GM19452 (cell line): Measurements from ENCODE around the gene CPZ.
"Not testable (repeated sequence)": the region's sequence is repeated elsewhere in the genome, so short reads cannot be mapped to it uniquely, and the experiment has no call there.

Experiments
- ATAC-seq: cut with Tn5 transposase; IDR thresholded peaks from one replicate; pipeline ENCODE4 v1.9.1; 2021; ENCODE audit not compliant: unreplicated experiment

CPZ gene

DNA sequence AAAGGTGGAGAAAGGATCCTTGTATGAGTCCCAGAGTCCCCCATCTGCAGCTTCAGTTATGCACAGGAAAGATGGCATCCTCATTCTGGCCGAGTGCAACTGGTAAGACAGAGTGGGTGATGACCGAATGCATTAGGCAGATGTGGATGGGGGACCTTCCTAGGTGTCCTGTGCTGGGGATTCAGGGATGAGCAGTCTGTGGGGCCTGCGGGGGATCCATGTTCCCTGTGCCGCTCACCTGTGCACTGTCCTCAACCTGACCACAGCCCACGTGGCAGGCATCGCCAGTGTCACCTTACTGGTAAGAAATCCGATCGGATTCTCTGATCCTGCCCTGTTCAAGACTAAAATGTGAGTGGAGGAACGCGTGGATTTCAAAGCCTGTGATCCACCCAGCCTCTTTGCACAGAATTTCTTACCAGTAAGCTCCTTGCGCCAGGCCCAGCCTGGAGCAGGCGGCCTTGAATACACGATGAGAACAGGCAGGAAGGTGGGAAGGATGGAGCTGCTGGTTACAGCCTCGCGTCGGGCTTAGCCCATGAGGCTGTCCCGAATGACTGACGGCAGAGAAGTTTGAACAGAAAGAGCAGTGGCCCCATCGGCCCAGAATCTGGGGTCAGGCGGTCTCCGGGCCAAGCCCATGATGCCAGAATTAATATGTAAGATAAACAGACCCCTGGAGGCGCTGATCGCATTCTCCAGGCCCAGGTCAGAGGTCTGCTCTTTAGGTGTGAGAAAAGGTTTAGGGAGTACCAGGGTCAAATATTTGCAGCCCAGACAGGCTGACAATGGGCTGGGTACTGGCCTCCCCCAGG, 56.5 kb downstream of the CPZ start:
- ATAC-seq, result no peak

DNA sequence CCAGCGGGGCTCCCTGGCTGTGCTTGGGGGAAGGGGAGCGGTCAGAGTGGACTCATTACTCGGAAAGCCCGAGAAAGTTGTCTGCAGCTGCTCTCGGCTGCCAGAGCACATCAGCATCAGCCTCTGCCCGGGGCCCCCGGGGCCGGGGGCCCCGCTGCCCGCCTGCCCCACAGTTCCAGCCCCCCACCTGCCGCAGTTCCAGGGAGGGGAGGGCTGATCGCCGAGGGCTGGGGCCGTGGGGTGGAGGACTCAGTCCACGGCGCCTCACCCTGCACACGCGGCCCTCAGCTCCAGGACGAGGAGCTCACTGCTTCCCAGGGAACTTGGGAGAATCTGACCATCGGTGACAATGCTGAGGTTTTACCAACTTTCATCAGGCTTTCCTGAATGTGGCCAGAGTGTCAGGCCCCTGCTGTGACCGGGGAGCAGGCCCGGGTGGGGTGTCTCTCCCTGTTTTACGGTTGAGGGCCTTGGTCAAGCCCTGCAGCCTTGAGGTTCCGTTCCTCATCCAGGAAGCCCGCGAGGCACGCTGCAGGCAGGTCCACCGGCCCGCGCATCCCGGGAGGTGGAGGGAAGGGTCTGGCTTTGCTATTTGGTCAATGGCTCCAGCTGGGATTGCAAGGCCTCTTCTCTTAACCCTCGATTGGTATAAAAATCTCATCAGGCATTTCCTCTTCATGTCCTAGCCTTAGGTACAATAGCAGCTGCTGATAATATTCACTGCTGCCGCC, 57.2 kb downstream of the CPZ start:
- no peak for ATAC-seq

DNA sequence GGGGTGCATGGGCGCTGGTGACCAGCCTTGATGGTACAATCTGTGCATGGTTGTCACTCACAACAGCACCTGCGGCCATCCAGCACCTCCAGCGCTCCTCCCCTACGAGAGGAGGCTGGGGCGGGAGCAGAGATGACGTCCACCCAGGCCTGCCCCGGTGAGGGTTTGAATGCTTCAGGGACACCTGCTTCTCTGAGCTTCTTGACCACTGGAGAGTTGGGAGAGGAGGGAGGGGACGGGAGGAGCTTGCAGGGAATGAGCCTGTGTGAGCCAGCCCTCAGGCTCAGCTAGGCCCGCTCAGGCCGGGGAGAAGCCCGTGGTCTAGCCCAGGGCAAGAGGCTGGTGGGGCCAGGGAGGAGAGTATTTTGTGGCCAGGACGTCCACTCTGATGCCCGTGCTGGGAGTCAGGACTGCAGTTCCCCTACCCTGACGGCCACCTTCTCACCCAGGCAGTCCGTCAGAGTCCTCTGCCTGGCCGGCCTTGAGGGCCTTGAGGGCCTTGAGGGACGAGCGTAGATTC, 59.2 kb downstream of the CPZ start:
- ATAC-seq, result no peak

DNA sequence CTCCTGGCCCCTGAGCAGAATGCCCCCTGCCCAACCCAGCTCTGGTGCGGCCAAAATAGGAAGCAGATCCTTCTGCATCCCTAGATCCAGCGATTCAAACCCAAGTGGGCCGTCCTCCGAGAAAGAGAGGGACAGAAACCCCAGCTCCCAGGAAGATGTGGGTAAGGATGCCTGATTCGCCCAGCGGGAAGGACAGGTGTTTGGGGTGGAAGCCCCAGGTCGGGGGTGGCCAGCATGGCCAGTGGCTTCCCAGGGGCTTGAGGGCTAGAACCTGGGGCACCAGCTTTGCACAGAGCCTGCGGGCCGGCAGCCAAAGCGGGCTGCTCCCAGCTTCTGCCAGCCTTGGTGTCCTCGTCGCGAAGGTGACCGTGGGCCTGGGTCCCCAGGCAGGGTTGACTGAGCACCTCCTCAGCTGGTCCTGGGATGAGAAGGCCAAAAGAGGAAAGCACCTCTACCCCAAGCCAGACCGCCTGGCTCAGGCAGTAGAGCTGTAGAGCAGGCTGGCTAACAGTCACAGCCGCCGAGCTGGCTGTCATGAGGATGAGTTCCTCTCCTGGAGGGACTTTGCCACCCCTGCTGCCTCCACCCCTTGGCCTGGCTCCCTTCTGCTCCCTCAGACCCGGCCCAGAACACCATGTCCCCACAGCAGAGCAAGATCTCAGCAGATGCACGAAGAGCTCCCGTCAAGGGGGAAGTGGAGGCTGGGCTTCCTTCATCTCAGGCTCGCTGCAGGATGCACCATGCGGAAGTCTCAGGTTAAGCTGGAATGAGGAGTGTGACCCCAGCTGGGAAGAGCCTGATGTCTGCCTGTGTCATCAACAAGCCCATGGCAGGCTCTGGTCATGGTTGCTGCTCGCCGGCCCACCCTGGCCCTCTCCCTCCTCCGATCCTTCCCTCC, 59.9 kb downstream of the CPZ start:
- ATAC-seq, result no peak

DNA sequence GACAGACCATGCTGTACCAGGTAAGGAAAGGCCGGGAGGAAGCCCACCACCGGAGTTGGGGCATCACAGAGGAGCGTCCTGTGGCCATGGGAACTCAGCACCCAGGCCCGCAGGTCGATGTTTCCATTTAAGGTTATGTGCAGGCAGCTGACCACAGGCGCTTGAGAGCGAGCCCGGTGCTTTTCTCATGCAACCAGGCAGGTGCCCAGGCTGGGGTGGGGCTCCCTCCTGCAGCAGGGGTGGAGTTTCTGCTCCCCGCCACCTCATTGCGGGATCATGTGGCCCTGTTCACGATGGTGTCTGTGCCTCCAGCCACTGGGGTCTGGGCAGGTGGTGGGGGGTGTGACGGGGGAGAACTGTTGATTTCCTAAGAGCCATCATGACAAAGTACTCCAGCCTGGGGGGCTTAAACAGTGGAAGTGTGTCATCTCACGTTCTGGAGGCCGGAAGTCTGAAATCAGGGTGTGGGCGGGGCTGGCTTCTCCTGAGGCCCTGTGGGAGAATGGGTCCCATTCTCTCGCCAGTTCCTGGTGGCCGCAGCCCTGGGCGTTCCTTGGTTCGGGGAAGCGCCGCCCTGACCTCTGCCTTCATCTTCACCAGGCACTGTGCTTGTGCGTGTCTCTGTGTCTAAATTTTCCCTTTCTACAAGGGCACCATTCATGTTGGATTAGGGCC, 60.9 kb downstream of the CPZ start:
- ATAC-seq, result no peak

DNA sequence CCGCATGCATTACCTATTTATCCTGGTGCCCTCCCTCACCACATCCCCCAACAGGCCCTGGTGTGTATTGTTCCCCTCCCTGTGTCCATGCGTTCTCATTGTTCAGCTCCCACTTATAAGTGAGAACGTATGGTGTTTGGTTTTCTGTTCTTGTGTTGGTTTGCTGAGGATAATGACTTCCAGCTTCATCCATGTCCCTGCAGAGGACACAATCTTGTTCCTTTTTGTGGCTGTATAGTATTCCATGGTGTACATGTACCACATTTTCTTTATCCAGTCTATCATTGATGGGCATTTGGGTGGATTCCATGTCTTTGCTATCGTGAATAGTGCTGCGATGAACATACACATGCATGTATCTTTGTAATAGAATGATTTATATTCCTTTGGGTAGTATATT, 61.6 kb downstream of the CPZ start:
- not testable (repeated sequence) for ATAC-seq

DNA sequence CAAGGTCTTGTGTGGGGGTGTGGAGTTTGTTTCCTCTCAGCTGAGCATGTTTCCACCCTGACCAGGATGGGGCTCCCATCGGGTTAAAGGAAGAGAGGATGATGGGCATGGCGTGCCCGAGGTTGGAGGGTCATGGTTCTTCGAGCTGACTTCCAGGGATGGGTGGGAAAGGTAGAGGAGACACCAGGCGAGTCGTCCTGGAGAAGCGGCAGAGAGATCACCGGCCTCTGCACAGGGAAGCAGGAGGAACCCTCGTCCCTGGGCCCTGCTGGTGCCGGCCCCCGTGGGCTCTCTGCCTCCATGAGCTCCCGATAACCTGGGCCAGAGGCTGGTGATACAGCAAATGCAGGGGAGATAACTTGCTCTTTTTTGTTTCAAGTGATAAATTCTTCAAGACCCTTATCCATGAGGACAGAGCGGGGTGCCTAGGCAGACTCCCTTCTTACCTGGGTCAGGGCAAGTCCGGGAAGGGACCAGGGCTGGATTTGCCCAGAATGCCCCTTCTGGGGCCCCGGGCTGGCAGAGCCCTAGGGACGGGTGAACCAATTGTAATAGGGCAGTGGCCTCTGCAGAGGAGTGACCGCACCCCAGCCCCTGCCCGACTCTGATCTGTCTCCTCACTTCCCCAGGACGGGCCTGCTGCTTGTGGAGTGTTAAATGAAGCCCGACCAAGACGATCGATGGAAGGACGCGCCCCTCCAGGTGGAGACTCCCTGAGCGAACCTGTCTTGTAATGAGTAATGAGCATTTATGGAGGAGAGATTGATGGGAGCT, 63.0 kb downstream of the CPZ start:
- no peak for ATAC-seq

DNA sequence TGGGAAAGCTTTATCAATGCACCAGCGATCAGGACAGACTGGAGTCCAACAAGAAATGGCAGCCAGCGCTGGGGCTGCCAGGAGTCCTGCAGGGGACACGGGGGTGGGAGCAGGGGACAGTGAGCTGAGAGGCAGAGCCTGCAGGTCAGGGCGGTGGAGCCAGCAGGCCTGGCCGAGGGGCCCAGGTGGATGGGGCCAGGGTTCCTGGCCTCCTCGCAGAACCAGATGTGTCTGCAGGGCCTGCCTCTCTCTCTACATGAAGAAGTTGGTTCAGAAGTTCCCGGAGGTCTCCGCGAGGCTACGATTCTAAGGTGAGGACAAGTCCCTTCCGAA, 63.6 kb downstream of the CPZ start:
- ATAC-seq, result no peak

DNA sequence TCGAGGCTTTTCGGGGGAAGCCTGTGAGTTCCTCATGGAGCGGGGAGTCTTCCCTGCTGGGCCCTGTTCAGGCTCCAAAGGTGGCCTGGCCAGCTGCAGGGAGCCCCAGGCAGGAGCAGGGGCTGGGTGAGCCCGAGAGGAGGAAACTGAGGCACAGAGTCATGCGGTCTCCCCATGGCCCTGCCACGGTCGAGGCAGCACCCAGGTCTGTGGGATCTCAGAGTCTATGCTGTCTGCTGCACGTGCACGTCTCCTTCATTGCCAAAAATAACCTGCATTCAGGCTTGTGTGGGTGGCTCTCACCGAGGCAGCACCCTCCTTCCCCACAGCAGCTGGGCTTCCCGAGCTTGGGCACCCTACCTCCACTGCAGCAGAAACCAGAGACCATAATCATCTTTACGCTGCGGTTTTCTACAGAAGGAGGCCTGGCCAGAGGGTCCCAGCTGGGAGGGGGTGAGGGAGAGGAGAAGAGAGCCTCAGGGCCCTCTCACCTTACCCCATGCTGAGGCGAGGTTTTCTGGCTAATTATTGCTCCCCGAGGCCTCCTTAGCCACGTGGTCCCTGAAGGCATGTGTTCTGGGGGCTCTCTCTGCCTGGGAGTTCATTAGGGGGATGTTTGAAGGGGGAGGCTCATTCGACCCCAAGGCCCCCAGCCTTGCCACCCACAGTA, 64.3 kb downstream of the CPZ start:
- ATAC-seq, result no peak

DNA sequence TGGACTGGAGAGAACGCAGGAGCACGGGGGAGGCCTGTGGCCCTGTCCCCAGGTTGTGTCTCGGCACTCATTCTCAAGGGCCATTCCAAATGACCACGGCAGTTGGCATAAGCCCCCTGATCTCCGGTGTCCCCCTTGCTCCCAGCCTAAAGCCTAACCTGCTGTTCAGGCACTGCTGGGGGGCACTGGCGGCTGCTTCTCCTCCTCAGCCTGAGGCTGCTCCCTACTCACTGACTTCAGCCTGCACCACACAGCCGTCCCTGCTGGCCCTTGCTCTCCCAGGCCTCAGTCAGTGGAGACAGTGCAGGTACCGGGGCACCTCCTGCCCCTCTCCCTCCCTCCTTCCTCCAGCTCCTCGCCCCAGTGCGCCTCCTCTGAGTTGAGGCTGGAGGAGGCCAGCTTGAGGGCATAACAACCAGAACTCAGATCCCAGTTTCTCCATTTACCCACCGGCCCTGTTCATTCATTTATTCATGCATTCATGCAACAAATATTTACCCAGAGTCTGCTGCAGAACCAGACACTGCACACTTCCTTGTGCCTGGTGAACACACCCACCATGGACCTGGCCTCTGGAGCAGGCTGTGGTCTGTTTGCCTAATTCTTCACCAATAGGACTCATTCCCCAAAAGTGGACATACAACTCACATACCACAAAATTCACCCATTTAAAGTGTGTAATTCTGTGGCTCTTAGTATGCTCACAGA, 65.0 kb downstream of the CPZ start:
- ATAC-seq, result no peak

DNA sequence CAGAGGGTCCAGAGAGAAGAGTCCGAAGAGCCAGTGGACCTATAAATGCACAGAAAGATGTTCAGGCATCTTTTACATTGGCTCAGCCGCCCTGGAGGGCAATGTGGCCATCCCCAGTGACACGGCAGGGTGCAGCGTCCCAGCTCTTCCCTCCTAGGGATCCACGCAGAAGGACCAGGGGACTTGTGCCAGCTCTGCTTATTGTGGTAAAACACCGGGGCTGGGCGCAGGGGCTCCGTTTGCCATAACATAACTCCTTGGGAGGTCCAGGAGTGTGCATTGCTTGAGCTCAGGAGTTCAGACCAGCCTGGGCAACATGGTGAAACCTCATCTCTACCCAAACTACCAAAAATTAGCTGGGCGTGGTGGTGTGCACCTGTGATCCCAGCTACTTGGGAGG, 70.2 kb downstream of the CPZ start:
- ATAC-seq, result no peak

DNA sequence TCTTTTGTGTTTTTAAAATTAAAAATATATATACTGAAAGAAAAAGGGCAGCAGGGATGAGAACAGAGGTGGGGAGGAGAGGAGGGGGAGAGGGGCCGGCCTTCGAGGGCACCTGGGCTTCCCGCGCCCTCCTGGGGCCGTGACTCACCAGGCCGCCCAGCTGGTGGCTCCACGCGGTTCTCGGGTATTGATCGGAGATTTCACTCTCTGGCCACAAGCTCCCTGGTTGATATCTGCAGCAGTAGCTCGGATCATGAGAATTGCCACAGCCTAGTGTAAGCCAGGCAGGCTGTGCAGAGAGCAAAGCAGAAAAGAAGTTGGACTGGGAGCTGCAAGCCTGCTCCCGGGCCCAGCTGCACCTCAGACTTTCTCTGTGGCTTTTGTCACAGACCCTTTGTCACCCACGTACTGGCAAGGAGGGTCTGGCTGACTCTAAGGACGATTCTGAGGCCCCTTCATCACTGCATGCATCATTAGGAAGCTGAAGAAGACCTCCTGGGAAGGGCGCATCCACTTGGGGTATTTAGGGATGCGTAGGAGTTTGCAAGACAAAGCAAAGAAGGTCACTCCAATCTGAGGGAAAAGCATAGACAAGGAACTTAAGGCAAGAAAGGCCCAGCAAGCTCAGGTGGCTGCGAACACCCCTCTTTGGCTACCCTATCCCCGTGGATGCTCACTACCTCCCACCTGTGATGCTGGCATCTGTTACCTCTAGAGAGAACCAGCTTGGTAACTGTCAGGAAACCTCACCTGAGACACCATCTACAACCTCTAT, 71.7 kb downstream of the CPZ start:
- ATAC-seq, result no peak

DNA sequence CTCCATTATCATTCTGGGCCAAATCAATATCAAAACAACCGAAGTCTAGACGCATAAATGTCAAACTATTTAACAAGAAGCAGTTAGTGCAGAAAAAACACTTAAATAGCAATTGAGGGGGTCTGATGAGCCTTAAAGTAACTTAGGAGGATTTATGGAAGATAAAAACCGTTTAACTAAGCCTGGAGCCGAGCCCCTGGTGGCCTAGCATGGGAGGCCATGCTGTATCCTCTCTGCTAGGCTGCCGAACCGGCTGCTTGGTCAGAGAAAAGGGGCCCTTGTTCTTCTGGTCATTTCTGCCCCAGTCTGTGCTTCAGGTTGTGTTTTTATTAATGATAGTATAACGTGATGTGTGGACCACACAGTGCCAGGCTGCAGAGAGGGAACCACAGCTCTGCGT, 72.4 kb downstream of the CPZ start:
- no peak for ATAC-seq

DNA sequence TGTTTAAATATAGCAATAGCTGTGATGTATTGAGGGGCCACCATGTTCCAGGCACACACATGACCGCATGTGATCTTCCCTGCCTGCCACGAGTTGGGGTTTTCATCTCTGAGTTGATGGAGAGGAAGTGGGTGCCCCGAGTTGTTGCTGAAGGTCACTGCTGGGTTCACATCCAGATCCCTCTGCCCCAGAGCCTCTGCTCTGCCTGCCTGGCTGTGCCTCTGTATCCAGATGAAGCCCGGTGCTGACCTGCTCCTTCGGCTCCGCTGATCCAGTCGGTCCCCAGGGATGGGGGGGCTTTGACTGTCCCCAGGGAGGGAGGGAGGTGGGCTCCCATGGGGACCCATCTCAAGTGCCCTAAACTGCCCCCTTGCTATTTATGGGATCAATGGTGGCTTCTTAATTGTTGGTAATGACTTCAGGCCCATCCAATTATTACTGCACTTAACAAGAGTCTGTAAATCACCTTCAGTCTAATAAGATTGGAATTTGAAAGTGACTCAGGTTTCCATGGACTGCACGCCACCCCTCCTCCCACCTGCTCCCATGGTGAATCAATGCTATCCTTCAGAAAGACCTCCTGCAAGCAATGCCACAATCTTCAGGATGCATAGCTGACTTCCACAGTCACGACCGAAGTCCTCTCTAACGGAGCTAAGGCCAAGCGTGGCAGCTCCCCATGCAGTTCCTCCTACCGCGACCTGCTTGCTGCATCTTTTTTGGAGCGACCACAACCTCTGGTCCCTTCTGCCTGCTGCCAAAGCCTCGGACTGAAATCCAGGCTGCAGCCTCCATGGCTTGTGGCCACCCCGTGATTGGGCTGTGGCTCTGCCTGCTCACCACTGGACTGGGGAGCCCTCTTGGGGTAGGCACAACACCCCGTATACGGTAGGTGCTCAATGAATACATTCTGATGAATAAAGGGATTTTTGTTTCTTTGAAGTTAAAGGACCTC, 73.1 kb downstream of the CPZ start:
- no peak for ATAC-seq

DNA sequence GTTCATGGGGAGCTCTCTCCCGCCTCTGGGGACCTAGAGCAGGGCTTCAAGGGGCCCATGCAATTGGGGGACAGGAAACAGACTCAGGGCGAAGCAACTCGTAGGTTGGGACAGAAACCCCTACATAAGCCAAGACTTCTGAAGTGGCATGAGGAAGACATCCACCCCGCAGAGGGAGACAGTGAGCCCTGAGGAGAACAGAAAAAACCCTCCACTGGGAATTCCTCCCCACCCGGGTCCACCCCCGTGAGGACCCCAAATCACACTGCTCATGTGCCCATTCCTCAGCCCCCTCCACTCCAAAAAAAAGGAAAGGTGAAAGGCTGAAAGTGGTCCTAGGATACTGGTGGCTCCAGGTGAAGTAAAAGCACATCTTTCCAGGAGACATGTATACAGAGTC, 74.0 kb downstream of the CPZ start:
- ATAC-seq, result no peak
